Measurements from ENCODE around the gene ENOX1.

Gene ENOX1

GRCh38 chr13:43664700-43665191, 122.0 kb downstream of the ENOX1 start:
- no peak for DNase-seq

GRCh38 chr13:43663474-43664090, 123.2 kb downstream of the ENOX1 start:
- no peak for DNase-seq

- no peak for DNase-seq
These were observed 123.8 kb downstream of the ENOX1 start for GRCh38 chr13:43662976-43663375.

GRCh38 chr13:43661161-43661830, 125.5 kb downstream of the ENOX1 start:
- DNase-seq = no peak

- no peak for DNase-seq
These were observed 129.3 kb downstream of the ENOX1 start for GRCh38 chr13:43657485-43657884.

GRCh38 chr13:43653980-43654379, 132.8 kb downstream of the ENOX1 start:
- DNase-seq = no peak

- DNase-seq = no peak
These were observed 133.4 kb downstream of the ENOX1 start for GRCh38 chr13:43653395-43653794.

- DNase-seq = no peak
These were observed 134.0 kb downstream of the ENOX1 start for GRCh38 chr13:43652760-43653159.

- DNase-seq = no peak
These were observed 135.9 kb downstream of the ENOX1 start for GRCh38 chr13:43650882-43651281.

GRCh38 chr13:43648733-43649132, 138.0 kb downstream of the ENOX1 start:
- no peak for DNase-seq

GRCh38 chr13:43647471-43647870, 139.3 kb downstream of the ENOX1 start:
- no peak for DNase-seq

GRCh38 chr13:43640476-43640875, 146.3 kb downstream of the ENOX1 start:
- DNase-seq = no peak

- DNase-seq = no peak
These were observed 155.7 kb downstream of the ENOX1 start for GRCh38 chr13:43631106-43631505.

- DNase-seq = no peak
These were observed 156.9 kb downstream of the ENOX1 start for GRCh38 chr13:43629691-43630480.

GRCh38 chr13:43626994-43627393, 159.8 kb downstream of the ENOX1 start:
- no peak for DNase-seq

- no peak for DNase-seq
These were observed 172.7 kb downstream of the ENOX1 start for GRCh38 chr13:43614063-43614462.

- no peak for DNase-seq
These were observed 175.2 kb downstream of the ENOX1 start for GRCh38 chr13:43611281-43612273.

- DNase-seq = no peak
These were observed 178.2 kb downstream of the ENOX1 start for GRCh38 chr13:43608400-43609137.

- DNase-seq = no peak
These were observed 189.2 kb downstream of the ENOX1 start for GRCh38 chr13:43597599-43597945.

- DNase-seq = no peak
These were observed 189.7 kb downstream of the ENOX1 start for GRCh38 chr13:43596924-43597598.

- no peak for DNase-seq
These were observed 190.8 kb downstream of the ENOX1 start for GRCh38 chr13:43596006-43596405.
